ENCODE results near the gene IL18R1.

GRCh38 chr2:102401865-102402264 is 46.3 kb downstream of the IL18R1 start:
- TF ChIP-seq CTCF (IDR thresholded peaks at IDR 0.05) (no peak), POLR2A (IDR thresholded peaks at IDR 0.05) (no peak)
